HCT116 (cell line): ENCODE results near the gene PLD5.

Experiments used
- POLR2A ChIP-seq: IDR thresholded peaks from 2 replicates; pipeline ENCODE4 v1.7.0; 2011; ENCODE audit warnings: borderline replicate concordance; ENCODE audit not compliant: insufficient read depth, insufficient read length; ENCODE audit errors: extremely low read depth
- POLR2AphosphoS5 ChIP-seq: IDR thresholded peaks from 2 replicates; pipeline ENCODE4 v1.6.1; 2011; ENCODE audit warnings: mild to moderate bottlenecking, low read depth, low read length, moderate library complexity
- TF ChIP-seq, protein P1 (sequence below), 3 experiments: fragments of 200-600 bp in 1 of 3; sonication (generic) in 1 of 3; IDR thresholded peaks in 2 of 3; conservative IDR thresholded peaks in 1 of 3; 2 replicates each; pipeline ENCODE4 v1.5.1; 2012 to 2017; ENCODE audit warnings: low read depth in 2 of 3, low read length in 2 of 3, antibody characterized with exemption in 1 of 3, borderline replicate concordance in 1 of 3, control low read depth in 1 of 3, mild to moderate bottlenecking in 1 of 3, mixed read lengths in 1 of 3, mixed run types in 1 of 3, moderate library complexity in 1 of 3; ENCODE audit not compliant: insufficient read depth in 1 of 3
- TF ChIP-seq, protein P2 (sequence below): IDR thresholded peaks from 2 replicates; pipeline ENCODE4 v1.6.1; 2012; ENCODE audit warnings: low read depth
- TF ChIP-seq, protein P3 (sequence below): IDR thresholded peaks from 2 replicates; pipeline ENCODE4 v1.6.1; 2012

DNA sequence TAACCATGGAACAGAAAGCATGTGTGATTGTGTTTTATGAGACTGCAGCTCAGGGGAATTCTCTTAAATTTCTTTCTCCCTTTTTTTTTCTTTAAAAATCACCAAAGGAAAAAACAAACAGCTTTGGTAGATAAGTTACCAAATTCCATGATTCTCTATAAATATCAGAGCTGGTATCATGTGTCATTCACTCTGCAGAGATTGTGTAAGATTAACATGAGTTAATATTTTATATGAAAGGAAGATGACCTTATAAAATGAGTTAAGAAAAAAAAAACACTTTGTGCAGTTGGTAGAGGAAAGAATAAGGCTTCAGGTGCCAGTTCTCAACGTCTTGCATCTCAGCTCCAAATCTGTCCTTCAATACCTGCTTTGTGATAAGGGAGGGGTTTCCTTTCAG lies 287.4 kb downstream of the PLD5 start:
- TF ChIP-seq, protein P1, sequence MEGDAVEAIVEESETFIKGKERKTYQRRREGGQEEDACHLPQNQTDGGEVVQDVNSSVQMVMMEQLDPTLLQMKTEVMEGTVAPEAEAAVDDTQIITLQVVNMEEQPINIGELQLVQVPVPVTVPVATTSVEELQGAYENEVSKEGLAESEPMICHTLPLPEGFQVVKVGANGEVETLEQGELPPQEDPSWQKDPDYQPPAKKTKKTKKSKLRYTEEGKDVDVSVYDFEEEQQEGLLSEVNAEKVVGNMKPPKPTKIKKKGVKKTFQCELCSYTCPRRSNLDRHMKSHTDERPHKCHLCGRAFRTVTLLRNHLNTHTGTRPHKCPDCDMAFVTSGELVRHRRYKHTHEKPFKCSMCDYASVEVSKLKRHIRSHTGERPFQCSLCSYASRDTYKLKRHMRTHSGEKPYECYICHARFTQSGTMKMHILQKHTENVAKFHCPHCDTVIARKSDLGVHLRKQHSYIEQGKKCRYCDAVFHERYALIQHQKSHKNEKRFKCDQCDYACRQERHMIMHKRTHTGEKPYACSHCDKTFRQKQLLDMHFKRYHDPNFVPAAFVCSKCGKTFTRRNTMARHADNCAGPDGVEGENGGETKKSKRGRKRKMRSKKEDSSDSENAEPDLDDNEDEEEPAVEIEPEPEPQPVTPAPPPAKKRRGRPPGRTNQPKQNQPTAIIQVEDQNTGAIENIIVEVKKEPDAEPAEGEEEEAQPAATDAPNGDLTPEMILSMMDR (IDR thresholded peaks at IDR 0.05 in 2 of 3, conservative IDR thresholded peaks at IDR 0.05 in 1 of 3; ENCODE audit: borderline replicate concordance in 1 of 3, insufficient read depth in 1 of 3, low read depth in 2 of 3, low read length in 2 of 3), result no peak
- no peak for TF ChIP-seq POLR2A
- TF ChIP-seq, protein P2, sequence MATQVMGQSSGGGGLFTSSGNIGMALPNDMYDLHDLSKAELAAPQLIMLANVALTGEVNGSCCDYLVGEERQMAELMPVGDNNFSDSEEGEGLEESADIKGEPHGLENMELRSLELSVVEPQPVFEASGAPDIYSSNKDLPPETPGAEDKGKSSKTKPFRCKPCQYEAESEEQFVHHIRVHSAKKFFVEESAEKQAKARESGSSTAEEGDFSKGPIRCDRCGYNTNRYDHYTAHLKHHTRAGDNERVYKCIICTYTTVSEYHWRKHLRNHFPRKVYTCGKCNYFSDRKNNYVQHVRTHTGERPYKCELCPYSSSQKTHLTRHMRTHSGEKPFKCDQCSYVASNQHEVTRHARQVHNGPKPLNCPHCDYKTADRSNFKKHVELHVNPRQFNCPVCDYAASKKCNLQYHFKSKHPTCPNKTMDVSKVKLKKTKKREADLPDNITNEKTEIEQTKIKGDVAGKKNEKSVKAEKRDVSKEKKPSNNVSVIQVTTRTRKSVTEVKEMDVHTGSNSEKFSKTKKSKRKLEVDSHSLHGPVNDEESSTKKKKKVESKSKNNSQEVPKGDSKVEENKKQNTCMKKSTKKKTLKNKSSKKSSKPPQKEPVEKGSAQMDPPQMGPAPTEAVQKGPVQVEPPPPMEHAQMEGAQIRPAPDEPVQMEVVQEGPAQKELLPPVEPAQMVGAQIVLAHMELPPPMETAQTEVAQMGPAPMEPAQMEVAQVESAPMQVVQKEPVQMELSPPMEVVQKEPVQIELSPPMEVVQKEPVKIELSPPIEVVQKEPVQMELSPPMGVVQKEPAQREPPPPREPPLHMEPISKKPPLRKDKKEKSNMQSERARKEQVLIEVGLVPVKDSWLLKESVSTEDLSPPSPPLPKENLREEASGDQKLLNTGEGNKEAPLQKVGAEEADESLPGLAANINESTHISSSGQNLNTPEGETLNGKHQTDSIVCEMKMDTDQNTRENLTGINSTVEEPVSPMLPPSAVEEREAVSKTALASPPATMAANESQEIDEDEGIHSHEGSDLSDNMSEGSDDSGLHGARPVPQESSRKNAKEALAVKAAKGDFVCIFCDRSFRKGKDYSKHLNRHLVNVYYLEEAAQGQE, result no peak
- TF ChIP-seq, protein P3, sequence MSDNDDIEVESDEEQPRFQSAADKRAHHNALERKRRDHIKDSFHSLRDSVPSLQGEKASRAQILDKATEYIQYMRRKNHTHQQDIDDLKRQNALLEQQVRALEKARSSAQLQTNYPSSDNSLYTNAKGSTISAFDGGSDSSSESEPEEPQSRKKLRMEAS, result no peak
- no peak for TF ChIP-seq POLR2AphosphoS5
